IMR-90 (cell line): ENCODE data around the gene CRISPLD2. TPM values are rescaled to one million over a fixed set of nuclear protein-coding genes. Genes with fewer than 3 reads are reported as not detected.
A peak's percentile ranks its signal among the peaks of the same experiment; 100 is the strongest.

ENCODE experiments used
- ATAC-seq: fragments of 200-7000 bp; cut with Tn5 transposase; 2 replicates; pipeline ENCODE4 v1.9.1; 2020; ENCODE audit warnings: low read depth, mild to moderate bottlenecking, moderate library complexity
- BruUV-seq: library from RNA; stranded (reverse); fragments of 400-500 nt; replicated peaks from 2 replicates; lab custom pipeline; 2021; lab: Mats Ljungman, UMichigan
- CTCF ChIA-PET: fragments of 300-600 bp; formaldehyde crosslinking; extraction: SDS; loops from one replicate; lab custom pipeline; 2021; ENCODE audit warnings: antibody characterized with exemption; lab: Yijun Ruan, JAX
- POLR2A ChIA-PET: fragments of 300-600 bp; sonication (Branson Sonifier 250); formaldehyde crosslinking; loops from one replicate; lab custom pipeline; 2022; ENCODE audit warnings: antibody characterized with exemption; ENCODE audit not compliant: unreplicated experiment; lab: Charles Lee
- DNase-seq: peaks from one replicate; pipeline ENCODE4 v3.0.0; 2013
- H2AFZ ChIP-seq: replicated peaks from 2 replicates; pipeline ENCODE3; 2013; ENCODE audit warnings: low read length, mild to moderate bottlenecking; ENCODE audit not compliant: poor library complexity
- H2AK5ac ChIP-seq: 2 replicates; pipeline ENCODE4 v1.6.1; 2013; ENCODE audit warnings: low read depth, low read length, inconsistent platforms
- H2AK9ac ChIP-seq: replicated peaks from 2 replicates; pipeline ENCODE3; 2013; ENCODE audit warnings: mild to moderate bottlenecking, low read depth, low read length, moderate library complexity; ENCODE audit not compliant: poor library complexity
- H2BK120ac ChIP-seq: 2 replicates; pipeline ENCODE4 v1.6.1; 2013; ENCODE audit warnings: low read depth, low read length, inconsistent platforms
- H2BK15ac ChIP-seq: 3 replicates; pipeline ENCODE4 v1.6.1; 2013; ENCODE audit warnings: low read depth, low read length, inconsistent platforms
- H2BK20ac ChIP-seq: 2 replicates; pipeline ENCODE4 v1.6.1; 2013; ENCODE audit warnings: low read depth, mild to moderate bottlenecking, inconsistent platforms, low read length, moderate library complexity
- H2BK5ac ChIP-seq: 2 replicates; pipeline ENCODE4 v1.6.1; 2013; ENCODE audit warnings: mild to moderate bottlenecking, low read depth, low read length, inconsistent platforms; ENCODE audit not compliant: poor library complexity, severe bottlenecking
- H3K14ac ChIP-seq: replicated peaks from 2 replicates; pipeline ENCODE4 v1.6.1; 2013; ENCODE audit warnings: low read depth, low read length, inconsistent platforms
- H3K18ac ChIP-seq: 2 replicates; pipeline ENCODE4 v1.6.1; 2013; ENCODE audit warnings: low read depth, low read length, control low read depth
- H3K23ac ChIP-seq: 2 replicates; pipeline ENCODE4 v1.6.1; 2013; ENCODE audit warnings: low read depth, low read length, inconsistent platforms
- H3K27ac ChIP-seq: 2 replicates; pipeline ENCODE4 v1.5.1; 2013; ENCODE audit warnings: mild to moderate bottlenecking, control low read depth, low read length; ENCODE audit not compliant: insufficient read depth
- H3K27me3 ChIP-seq: 2 replicates; pipeline ENCODE4 v1.6.1; 2013; ENCODE audit warnings: low read length; ENCODE audit not compliant: control insufficient read depth, insufficient read depth
- H3K36me3 ChIP-seq: 2 replicates; pipeline ENCODE4 v1.6.1; 2013; ENCODE audit warnings: low read length, mixed read lengths; ENCODE audit not compliant: control insufficient read depth, insufficient read depth
- H3K4ac ChIP-seq: 2 replicates; pipeline ENCODE4 v1.6.1; 2013; ENCODE audit warnings: low read depth, low read length, inconsistent platforms
- H3K4me1 ChIP-seq: 2 replicates; pipeline ENCODE4 v1.6.1; 2013; ENCODE audit warnings: low read length, mixed read lengths; ENCODE audit not compliant: control insufficient read depth, insufficient read depth
- H3K4me2 ChIP-seq: 2 replicates; pipeline ENCODE4 v1.6.1; 2013; ENCODE audit warnings: low read depth, mild to moderate bottlenecking, control low read depth, low read length, moderate library complexity
- H3K4me3 ChIP-seq: 2 replicates; pipeline ENCODE4 v1.5.1; 2013; ENCODE audit warnings: low read depth, mild to moderate bottlenecking, control low read depth, low read length, moderate library complexity; ENCODE audit not compliant: insufficient read depth
- H3K56ac ChIP-seq: 2 replicates; pipeline ENCODE4 v1.6.1; 2013; ENCODE audit warnings: low read length, inconsistent platforms; ENCODE audit not compliant: insufficient read depth; ENCODE audit errors: extremely low read depth
- H3K79me1 ChIP-seq, 2 experiments: 2 replicates each; pipeline ENCODE4 v1.6.1; 2013; ENCODE audit warnings: low read length in 2 of 2, inconsistent platforms in 1 of 2, low read depth in 1 of 2
- H3K9ac ChIP-seq: 2 replicates; pipeline ENCODE4 v1.6.1; 2013; ENCODE audit warnings: low read depth, low read length, control low read depth
- H3K9me1 ChIP-seq: 2 replicates; pipeline ENCODE4 v1.6.1; 2013; ENCODE audit warnings: low read length, inconsistent platforms; ENCODE audit not compliant: insufficient read depth
- H3K9me3 ChIP-seq: 2 replicates; pipeline ENCODE4 v1.6.1; 2013; ENCODE audit warnings: low read length; ENCODE audit not compliant: control insufficient read depth, insufficient read depth
- H4K20me1 ChIP-seq: 2 replicates; pipeline ENCODE4 v1.6.1; 2013; ENCODE audit warnings: low read length, inconsistent platforms; ENCODE audit not compliant: insufficient read depth
- H4K5ac ChIP-seq: 2 replicates; pipeline ENCODE4 v1.6.1; 2013; ENCODE audit warnings: mild to moderate bottlenecking, low read depth, low read length, control low read depth
- H4K8ac ChIP-seq, 2 experiments: 2 replicates each; pipeline ENCODE4 v1.6.1; 2013; ENCODE audit warnings: low read depth in 2 of 2, low read length in 2 of 2, control low read depth in 1 of 2, inconsistent platforms in 1 of 2
- H4K91ac ChIP-seq: 2 replicates; pipeline ENCODE4 v1.6.1; 2013; ENCODE audit warnings: low read depth, low read length, inconsistent platforms; ENCODE audit not compliant: insufficient read depth
- CEBPB ChIP-seq: IDR thresholded peaks from 2 replicates; pipeline ENCODE4 v1.6.1; 2012; ENCODE audit warnings: low read depth, low read length, improper control_type of control experiment
- CHD1 ChIP-seq: IDR thresholded peaks from 2 replicates; pipeline ENCODE4 v1.6.1; 2012; ENCODE audit warnings: low read depth, low read length, improper control_type of control experiment
- MAFK ChIP-seq: IDR thresholded peaks from 2 replicates; pipeline ENCODE4 v1.6.1; 2012; ENCODE audit warnings: low read depth, low read length, improper control_type of control experiment
- MAZ ChIP-seq: IDR thresholded peaks from 2 replicates; pipeline ENCODE4 v1.6.1; 2012; ENCODE audit warnings: low read depth, mild to moderate bottlenecking, low read length, improper control_type of control experiment, moderate library complexity, borderline replicate concordance
- POLR2A ChIP-seq: IDR thresholded peaks from 2 replicates; pipeline ENCODE4 v1.6.1; 2012; ENCODE audit warnings: mild to moderate bottlenecking, low read depth, low read length
- RCOR1 ChIP-seq: IDR thresholded peaks from 2 replicates; pipeline ENCODE4 v1.6.1; 2012; ENCODE audit warnings: mild to moderate bottlenecking, low read length, improper control_type of control experiment; ENCODE audit not compliant: insufficient replicate concordance
- RFX5 ChIP-seq: IDR thresholded peaks from 2 replicates; pipeline ENCODE4 v1.8.0; 2012; ENCODE audit warnings: low read depth, mild to moderate bottlenecking, low read length, moderate library complexity
- SMC3 ChIP-seq: fragments of 150-350 bp; IDR thresholded peaks from 2 replicates; pipeline ENCODE4 v1.6.1; 2016; ENCODE audit warnings: low read depth, mild to moderate bottlenecking, antibody characterized with exemption, low read length, moderate library complexity
- WGBS, 2 experiments: methylation state at CpG; one replicate each; pipeline versions ENCODE4 v1.1.5 to v1.1.7; 2013; ENCODE audit warnings: missing lambda C conversion rate in 2 of 2; ENCODE audit not compliant: insufficient read length in 1 of 2; ENCODE audit errors: extremely low coverage in 2 of 2; 5-methylcytosine and 5-hydroxymethylcytosine counted together
- dilution Hi-C: fragments of 300-500 bp; cut with HindIII; formaldehyde crosslinking; loops from one replicate; pipeline ENCODE4 v1.14.3; 2018; ENCODE audit warnings: low sequenced_read_pairs; ENCODE audit not compliant: unreplicated experiment
- in situ Hi-C: fragments of 300-500 bp; cut with MboI; formaldehyde crosslinking; loops from 3 replicates; pipeline ENCODE4 v1.14.3; 2019; ENCODE audit warnings: low sequenced_read_pairs, inconsistent platforms, mixed read lengths
- intact Hi-C: fragments of 100-400 bp; cut with micrococcal nuclease; formaldehyde crosslinking; loops from 2 replicates; pipeline ENCODE4 v1.10.0; 2022
- polyA plus RNA-seq, 3 experiments: library from polyadenylated mRNA; depleted of rRNA; stranded (reverse); fragments of >200 nt; gene quantifications; 2 replicates each; pipeline ENCODE4 v1.2.3, GENCODE V29; 2012; ENCODE audit warnings: low replicate concordance in 1 of 3
- total RNA-seq: library from RNA; depleted of rRNA; stranded (reverse); fragments of >200 nt; gene quantifications from 2 replicates; pipeline ENCODE4 v1.2.3, GENCODE V29; 2012
- TF ChIP-seq, protein P1 (sequence below): conservative IDR thresholded peaks from 2 replicates; pipeline ENCODE4 v1.5.1; 2012; ENCODE audit warnings: mild to moderate bottlenecking, low read depth, low read length, improper control_type of control experiment
- TF ChIP-seq, protein P2 (sequence below): fragments of 150-350 bp; IDR thresholded peaks from 2 replicates; pipeline ENCODE4 v1.6.1; 2016; ENCODE audit warnings: low read depth, mild to moderate bottlenecking, low read length, moderate library complexity, borderline replicate concordance

CRISPLD2 gene
- total and polyA plus RNA-seq, 2 of the 4 experiments (the other 2 are of a cell fraction): 23.1 to 37.5 TPM

DNA sequence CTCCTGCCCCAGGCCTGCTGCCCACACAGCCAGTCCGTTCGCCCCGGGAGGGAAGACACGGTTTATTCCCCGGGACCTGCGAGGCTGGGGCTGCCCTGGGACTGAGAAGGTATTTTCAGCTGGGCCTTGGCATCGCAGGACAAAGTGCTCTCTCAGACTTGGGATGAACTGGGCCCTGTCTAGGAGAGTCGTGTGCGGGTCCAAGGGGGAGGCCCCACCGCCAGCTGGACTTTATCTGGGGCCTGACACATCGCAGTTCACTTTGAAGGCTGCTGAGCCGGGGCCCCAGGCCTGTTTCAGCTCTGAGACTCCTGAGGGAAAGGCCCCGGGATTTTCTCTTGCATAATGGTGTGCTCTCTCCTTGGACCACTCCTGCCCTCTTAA is 6.8 kb downstream of the CRISPLD2 start:
- Histone ChIP-seq H2BK5ac (peak overlapping the region; percentile 77), H4K20me1 (peaks cover 14% of the 10 kb centered on the region), H3K4ac (peak overlapping the region; percentile 98), H2AK5ac (peak overlapping the region; percentile 89), H3K27me3 (no peaks in the 10 kb centered on the region), H4K8ac (peak overlapping the region; percentile 77 to 94), H3K36me3 (peaks cover 5% of the 10 kb centered on the region; the same call in 1 of the 2 replicates), H3K4me1 (peaks cover 40% of the 10 kb centered on the region), H2BK20ac (peak overlapping the region; percentile 30), H3K9ac (peak overlapping the region; percentile 15; the same call in 1 of the 2 replicates), H3K56ac (peak overlapping the region; percentile 35; the same call in 1 of the 2 replicates), H2BK15ac (peak overlapping the region; percentile 10; the same call in 2 of the 3 replicates), H3K9me3 (no peaks in the 10 kb centered on the region), H3K4me2 (peak overlapping the region; percentile 17; the same call in 1 of the 2 replicates), H2AFZ (peak overlapping the region; percentile 59), H3K14ac (peak overlapping the region; percentile 75), H3K23ac (peak overlapping the region; percentile 76), H2AK9ac (peak overlapping the region; percentile 28), H3K9me1 (peaks cover 22% of the 10 kb centered on the region), H4K91ac (peak overlapping the region; percentile 86), H2BK120ac (peak overlapping the region; percentile 97), H3K79me1 (peaks cover 30 to 81% of the 10 kb centered on the region in 2 experiments; a peak in 3 of 4 replicates), H3K27ac (peak overlapping the region; percentile 80), H3K18ac (peak overlapping the region; percentile 55), H3K4me3 (no peak overlapping the region), H4K5ac (peak overlapping the region; percentile 51)
- ATAC-seq (peak; percentile 35), DNase-seq (peak; percentile 72)
- in situ Hi-C loops: no loop called here
- no peak for TF ChIP-seq SMC3
- TF ChIP-seq CHD1: no peak
- TF ChIP-seq POLR2A: peak; percentile 26; the same call in 1 of the 2 replicates
- TF ChIP-seq CEBPB: no peak
- TF ChIP-seq, protein P1, sequence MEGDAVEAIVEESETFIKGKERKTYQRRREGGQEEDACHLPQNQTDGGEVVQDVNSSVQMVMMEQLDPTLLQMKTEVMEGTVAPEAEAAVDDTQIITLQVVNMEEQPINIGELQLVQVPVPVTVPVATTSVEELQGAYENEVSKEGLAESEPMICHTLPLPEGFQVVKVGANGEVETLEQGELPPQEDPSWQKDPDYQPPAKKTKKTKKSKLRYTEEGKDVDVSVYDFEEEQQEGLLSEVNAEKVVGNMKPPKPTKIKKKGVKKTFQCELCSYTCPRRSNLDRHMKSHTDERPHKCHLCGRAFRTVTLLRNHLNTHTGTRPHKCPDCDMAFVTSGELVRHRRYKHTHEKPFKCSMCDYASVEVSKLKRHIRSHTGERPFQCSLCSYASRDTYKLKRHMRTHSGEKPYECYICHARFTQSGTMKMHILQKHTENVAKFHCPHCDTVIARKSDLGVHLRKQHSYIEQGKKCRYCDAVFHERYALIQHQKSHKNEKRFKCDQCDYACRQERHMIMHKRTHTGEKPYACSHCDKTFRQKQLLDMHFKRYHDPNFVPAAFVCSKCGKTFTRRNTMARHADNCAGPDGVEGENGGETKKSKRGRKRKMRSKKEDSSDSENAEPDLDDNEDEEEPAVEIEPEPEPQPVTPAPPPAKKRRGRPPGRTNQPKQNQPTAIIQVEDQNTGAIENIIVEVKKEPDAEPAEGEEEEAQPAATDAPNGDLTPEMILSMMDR: no peak
- no peak for TF ChIP-seq RCOR1
- TF ChIP-seq RFX5: no peak
- TF ChIP-seq, protein P2, sequence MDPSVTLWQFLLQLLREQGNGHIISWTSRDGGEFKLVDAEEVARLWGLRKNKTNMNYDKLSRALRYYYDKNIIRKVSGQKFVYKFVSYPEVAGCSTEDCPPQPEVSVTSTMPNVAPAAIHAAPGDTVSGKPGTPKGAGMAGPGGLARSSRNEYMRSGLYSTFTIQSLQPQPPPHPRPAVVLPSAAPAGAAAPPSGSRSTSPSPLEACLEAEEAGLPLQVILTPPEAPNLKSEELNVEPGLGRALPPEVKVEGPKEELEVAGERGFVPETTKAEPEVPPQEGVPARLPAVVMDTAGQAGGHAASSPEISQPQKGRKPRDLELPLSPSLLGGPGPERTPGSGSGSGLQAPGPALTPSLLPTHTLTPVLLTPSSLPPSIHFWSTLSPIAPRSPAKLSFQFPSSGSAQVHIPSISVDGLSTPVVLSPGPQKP: no peak
- peak; percentile 2; the same call in 1 of the 2 replicates for TF ChIP-seq MAZ
- no peak for TF ChIP-seq MAFK
- intact Hi-C loops: loop anchor here (10.0 kb wide), 1 partner anchor 202 kb away; no protein-coding TSS in a partner anchor
- WGBS, 2 experiments: 21% methylated on average over 8 of the region's 13 CpGs; no CpG with 5 or more reads in 1 of the 2 experiments
- CTCF ChIA-PET: no interaction called here
- dilution Hi-C loops: no loop called here
- no TSS peak for BruUV-seq
- POLR2A ChIA-PET: interaction anchor here (0.5 to 0.7 kb wide), 3 partner anchors 31 to 375 kb away, joined by 3 to 5 read pairs (median 3); no protein-coding TSS in a partner anchor
